CD4-positive, alpha-beta T cell (primary cell): ENCODE data around the gene KCNQ1. TPM values are rescaled to one million over a fixed set of nuclear protein-coding genes. Genes with fewer than 3 reads are reported as not detected.

Experiments used
- ATAC-seq: fragments of 200-7000 bp; cut with Tn5 transposase; one replicate; pipeline ENCODE4 v1.10.0; 2022; ENCODE audit warnings: mild to moderate bottlenecking; ENCODE audit not compliant: poor library complexity
- CTCF ChIA-PET: fragments of 350-600 bp; sonication (Branson Sonifier 250); formaldehyde crosslinking; loops from one replicate; lab custom pipeline; 2021; ENCODE audit warnings: antibody characterized with exemption, inconsistent platforms; lab: Charles Lee
- POLR2A ChIA-PET: fragments of 350-600 bp; sonication (Branson Sonifier 250); formaldehyde crosslinking; loops from one replicate; lab custom pipeline; 2021; ENCODE audit warnings: antibody characterized with exemption, inconsistent platforms; lab: Charles Lee
- DNase-seq, 14 experiments: peaks; one replicate each; pipeline ENCODE4 v3.0.0-alpha.2; 2013 to 2020; ENCODE audit warnings: mixed read lengths in 2 of 14
- H3K27ac ChIP-seq, 2 donors: one replicate each; pipeline versions ENCODE4 v1.5.1 to v1.7.0; 2013; ENCODE audit warnings: low read length in 2 of 2, low read depth in 1 of 2, mild to moderate bottlenecking in 1 of 2
- H3K27me3 ChIP-seq, 2 experiments: 1 replicate in 1 of 2; 2 replicates in 1 of 2; pipeline versions ENCODE4 v1.6.1 to v1.7.0; 2013; ENCODE audit warnings: low read length in 2 of 2, control low read depth in 1 of 2, mild to moderate bottlenecking in 1 of 2, moderate library complexity in 1 of 2; ENCODE audit not compliant: insufficient read depth in 2 of 2, control insufficient read depth in 1 of 2
- H3K36me3 ChIP-seq: one replicate; pipeline ENCODE4 v1.6.1; 2013; ENCODE audit warnings: low read length, control low read depth; ENCODE audit not compliant: insufficient read depth
- H3K4me1 ChIP-seq: one replicate; pipeline ENCODE4 v1.6.1; 2013; ENCODE audit warnings: low read length, control low read depth; ENCODE audit not compliant: insufficient read depth
- H3K4me3 ChIP-seq: one replicate; pipeline ENCODE4 v1.5.1; 2013; ENCODE audit warnings: mild to moderate bottlenecking, low read length, moderate library complexity
- H3K9me3 ChIP-seq, 2 experiments: 1 replicate in 1 of 2; 2 replicates in 1 of 2; pipeline versions ENCODE4 v1.6.1 to v1.7.0; 2013; ENCODE audit warnings: low read length in 2 of 2, mild to moderate bottlenecking in 2 of 2, control low read depth in 1 of 2, moderate library complexity in 1 of 2; ENCODE audit not compliant: control insufficient read depth in 1 of 2, insufficient read depth in 1 of 2
- H3K27ac Mint-ChIP-seq: one replicate; pipeline ENCODE4 v1.8.0; 2020; ENCODE audit warnings: mixed read lengths
- H3K27me3 Mint-ChIP-seq: one replicate; pipeline ENCODE4 v1.8.0; 2021; ENCODE audit warnings: mixed read lengths
- H3K36me3 Mint-ChIP-seq: one replicate; pipeline ENCODE4 v1.8.0; 2021; ENCODE audit warnings: low read depth, mixed read lengths
- H3K4me1 Mint-ChIP-seq: one replicate; pipeline ENCODE4 v1.8.0; 2021; ENCODE audit warnings: low read depth, mixed read lengths
- H3K4me3 Mint-ChIP-seq: one replicate; pipeline ENCODE4 v1.8.0; 2020; ENCODE audit warnings: mild to moderate bottlenecking, mixed read lengths
- H3K9me3 Mint-ChIP-seq: one replicate; pipeline ENCODE4 v1.8.0; 2020; ENCODE audit warnings: mixed read lengths
- CTCF ChIP-seq: fragments of 200-600 bp; IDR thresholded peaks from one replicate; pipeline ENCODE4 v1.8.0; 2022; ENCODE audit warnings: antibody characterized with exemption, mild to moderate bottlenecking
- intact Hi-C, 2 experiments: fragments of 100-400 bp; cut with DNase I in 1 of 2; cut with micrococcal nuclease in 1 of 2; formaldehyde crosslinking; loops; one replicate each; pipeline versions ENCODE4 v1.15.1 to v1.9.0; 2023 to 2025; cut with DNase I, micrococcal nuclease
- total RNA-seq, 174 experiments: library from RNA in 2 of 174; stranded (reverse) in 2 of 174; gene quantifications; one replicate each; pipeline ENCODE4 v1.2.3 and lab custom pipeline; 2021 to 2026

The KCNQ1 gene
- total RNA-seq, 2 experiments from 2014 or later = 31.3 to 33.1 TPM

GRCh38 chr11:2843551-2843950 lies 398.7 kb downstream of the KCNQ1 start:
- intact Hi-C loops = no loop called here
- Histone ChIP-seq H3K4me3 (no peak overlapping the region), H3K4me1 (peaks cover 10% of the 10 kb centered on the region), H3K36me3 (no peaks in the 10 kb centered on the region), H3K9me3 (no peaks in the 10 kb centered on the region), H3K27ac (no peak overlapping the region), H3K27me3 (no peaks in the 10 kb centered on the region)
- no peaks in the 10 kb centered on the region for H3K27me3 Mint-ChIP-seq
- H3K27ac Mint-ChIP-seq = no peak overlapping the region
- H3K36me3 Mint-ChIP-seq = no peaks in the 10 kb centered on the region
- no peaks in the 10 kb centered on the region for H3K4me1 Mint-ChIP-seq
- H3K9me3 Mint-ChIP-seq = no peaks in the 10 kb centered on the region
- ATAC-seq = no peak
- no peak overlapping the region for H3K4me3 Mint-ChIP-seq
- TF ChIP-seq CTCF = no peak
- no peak for DNase-seq
- ChIA-PET CTCF (no interaction called here), POLR2A (no interaction called here)

- H3K36me3 ChIP-seq = no peaks in the 10 kb centered on the region
- H3K27ac Mint-ChIP-seq = no peak overlapping the region
- H3K4me1 ChIP-seq = peaks cover 10% of the 10 kb centered on the region
- H3K27me3 Mint-ChIP-seq = no peaks in the 10 kb centered on the region
- H3K4me1 Mint-ChIP-seq = no peaks in the 10 kb centered on the region
- no peaks in the 10 kb centered on the region for H3K9me3 Mint-ChIP-seq
- H3K27me3 ChIP-seq = no peaks in the 10 kb centered on the region
- POLR2A ChIA-PET = no interaction called here
- CTCF ChIA-PET = no interaction called here
- no peaks in the 10 kb centered on the region for H3K9me3 ChIP-seq
- peaks cover 6% of the 10 kb centered on the region for H3K36me3 Mint-ChIP-seq
- intact Hi-C loops = no loop called here
- no peak overlapping the region for H3K27ac ChIP-seq
- H3K4me3 Mint-ChIP-seq = no peak overlapping the region
- TF ChIP-seq CTCF = no peak
- ATAC-seq = no peak
- DNase-seq = no peak
- no peak overlapping the region for H3K4me3 ChIP-seq
Measured at GRCh38 chr11:2844116-2844842, 399.5 kb downstream of the KCNQ1 start.

DNA sequence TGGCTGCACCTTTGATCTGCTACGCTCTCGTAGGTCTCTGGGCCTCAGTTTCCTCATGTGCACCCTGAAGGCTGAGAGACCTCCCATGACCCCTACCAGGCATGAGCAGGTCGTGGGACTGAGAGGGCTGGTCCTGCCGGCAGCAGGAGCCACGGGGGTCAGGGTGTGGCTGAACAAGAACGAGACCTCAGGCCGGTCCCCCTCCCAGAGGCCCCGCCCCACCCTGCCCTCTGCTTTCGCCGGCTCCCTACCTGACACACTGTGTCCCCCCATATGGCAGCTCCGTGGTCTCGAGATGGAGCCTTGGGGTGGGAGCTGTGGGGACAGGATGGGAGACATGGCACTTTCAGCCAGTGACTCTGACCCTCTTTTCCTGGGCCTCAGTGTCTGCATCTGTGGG lies 400.2 kb downstream of the KCNQ1 start:
- no peaks in the 10 kb centered on the region for H3K9me3 ChIP-seq
- Mint-ChIP-seq H3K9me3 (no peaks in the 10 kb centered on the region), H3K36me3 (peaks cover 6% of the 10 kb centered on the region), H3K27ac (no peak overlapping the region), H3K4me3 (no peak overlapping the region), H3K27me3 (no peaks in the 10 kb centered on the region), H3K4me1 (no peaks in the 10 kb centered on the region)
- no peak for DNase-seq
- no peak overlapping the region for H3K4me3 ChIP-seq
- intact Hi-C loops = no loop called here
- peaks cover 10% of the 10 kb centered on the region for H3K4me1 ChIP-seq
- H3K27me3 ChIP-seq = no peaks in the 10 kb centered on the region
- no peak overlapping the region for H3K27ac ChIP-seq
- H3K36me3 ChIP-seq = no peaks in the 10 kb centered on the region
- no peak for ATAC-seq
- POLR2A ChIA-PET = no interaction called here
- no peak for TF ChIP-seq CTCF
- CTCF ChIA-PET = no interaction called here
